ENCODE results near the gene PROM1.

Gene PROM1

DNA sequence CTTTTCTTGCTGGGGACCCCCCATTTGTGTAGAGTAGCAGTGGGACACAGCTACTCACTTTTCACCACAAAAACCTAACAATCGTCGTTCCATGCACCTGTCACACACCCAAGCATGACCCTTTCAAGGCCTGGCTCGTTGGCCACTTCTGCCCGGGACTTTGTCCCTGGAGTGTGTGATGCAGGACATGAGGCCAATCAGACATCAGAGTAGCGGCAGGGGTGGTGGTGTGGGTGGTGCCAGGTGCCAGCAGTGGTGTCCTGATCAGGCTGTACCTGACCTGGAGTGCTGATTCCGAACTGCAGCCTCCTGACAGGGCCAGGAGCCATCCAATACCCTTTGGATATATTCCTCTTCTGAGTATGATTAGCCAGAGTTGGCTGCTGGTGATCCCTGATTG lies 23.1 kb upstream of the PROM1 start:
- DNase-seq: no peak

DNA sequence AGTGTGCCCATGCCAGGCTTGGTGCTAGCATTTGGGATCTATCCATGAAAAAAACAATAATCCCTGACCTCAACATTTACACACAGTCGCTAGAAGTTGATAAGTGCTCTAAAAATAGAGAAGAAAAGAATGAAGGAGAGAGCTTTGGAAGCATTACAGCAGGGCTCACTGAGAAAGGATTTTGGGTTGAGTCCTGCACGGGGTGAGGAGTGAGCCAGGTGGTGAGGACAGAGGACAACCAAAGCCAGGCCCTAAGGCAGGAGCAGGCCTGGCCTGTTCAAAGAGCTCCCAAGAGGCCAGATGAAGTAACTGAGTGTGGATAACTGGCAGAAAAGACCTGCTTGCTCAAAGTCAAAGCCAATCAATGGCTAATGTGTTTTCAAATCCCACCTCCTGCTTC lies 20.7 kb upstream of the PROM1 start:
- no peak for DNase-seq

DNA sequence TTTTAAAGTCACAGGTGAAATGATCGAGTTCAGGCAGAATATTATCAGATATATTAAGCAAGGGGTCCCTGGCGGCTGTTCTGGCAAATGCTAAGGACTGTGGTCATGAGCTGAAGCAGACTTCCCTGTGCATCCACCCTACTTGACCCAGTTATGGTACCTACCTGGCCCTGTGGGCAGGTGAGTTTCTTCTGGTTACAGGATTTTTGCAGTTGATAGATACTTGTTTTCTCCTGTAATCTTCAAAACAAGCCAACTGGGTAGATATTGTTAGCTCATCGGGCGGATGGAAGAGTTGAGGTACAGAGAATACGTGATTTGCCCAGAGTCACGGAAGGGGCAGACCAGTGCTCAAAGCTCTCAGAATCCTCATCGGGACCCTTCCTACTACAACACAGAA lies 18.5 kb upstream of the PROM1 start:
- DNase-seq: no peak

DNA sequence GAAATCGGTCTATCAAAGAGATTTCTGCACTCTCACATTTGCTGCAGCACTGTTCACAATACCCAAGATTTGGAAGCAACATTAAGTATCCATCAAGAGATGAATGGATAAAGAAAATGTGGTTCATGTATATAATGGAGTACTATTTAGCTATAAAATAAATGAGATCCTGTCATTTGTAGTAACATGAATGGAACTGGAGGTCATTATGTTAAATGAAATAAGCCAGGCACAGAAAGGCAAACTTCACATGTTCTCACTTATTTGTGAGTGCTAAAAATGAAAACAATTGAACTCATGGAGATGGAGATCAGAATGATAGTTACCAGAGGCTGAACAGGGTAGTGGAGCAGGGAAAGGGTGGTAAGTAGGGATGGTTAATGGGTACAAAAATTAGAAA lies 17.0 kb upstream of the PROM1 start:
- no peak for DNase-seq

DNA sequence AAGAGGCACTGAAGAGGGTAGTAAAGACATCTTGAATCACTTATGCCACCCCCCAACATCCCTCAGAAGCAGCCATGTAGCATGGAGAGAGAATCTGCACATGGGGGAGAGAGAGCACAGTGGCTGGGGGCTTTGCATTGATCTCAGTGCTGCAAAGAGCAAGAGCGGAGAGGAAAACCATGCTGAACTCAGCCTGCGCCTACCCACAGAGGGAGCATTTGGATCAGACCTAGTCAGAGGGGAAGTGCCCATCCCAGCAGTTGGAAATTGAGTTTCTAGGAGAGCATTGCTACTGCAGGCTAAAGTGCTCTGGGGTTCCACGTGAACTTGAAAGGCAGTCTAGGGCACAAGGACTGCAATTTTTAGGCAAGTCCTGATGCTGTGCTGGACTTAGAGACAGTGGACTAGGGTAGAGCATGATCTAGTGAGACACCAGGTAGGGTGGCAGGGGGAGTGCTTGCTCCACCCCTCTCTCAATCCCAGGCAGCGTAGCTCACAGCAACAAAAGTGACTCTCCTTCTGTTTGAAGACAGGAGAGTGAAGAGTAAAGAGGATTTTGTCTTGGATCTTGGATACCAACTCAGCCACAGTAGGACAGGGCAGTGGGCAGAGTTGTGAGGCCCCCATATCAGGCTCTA lies 9.0 kb upstream of the PROM1 start:
- DNase-seq: no peak

DNA sequence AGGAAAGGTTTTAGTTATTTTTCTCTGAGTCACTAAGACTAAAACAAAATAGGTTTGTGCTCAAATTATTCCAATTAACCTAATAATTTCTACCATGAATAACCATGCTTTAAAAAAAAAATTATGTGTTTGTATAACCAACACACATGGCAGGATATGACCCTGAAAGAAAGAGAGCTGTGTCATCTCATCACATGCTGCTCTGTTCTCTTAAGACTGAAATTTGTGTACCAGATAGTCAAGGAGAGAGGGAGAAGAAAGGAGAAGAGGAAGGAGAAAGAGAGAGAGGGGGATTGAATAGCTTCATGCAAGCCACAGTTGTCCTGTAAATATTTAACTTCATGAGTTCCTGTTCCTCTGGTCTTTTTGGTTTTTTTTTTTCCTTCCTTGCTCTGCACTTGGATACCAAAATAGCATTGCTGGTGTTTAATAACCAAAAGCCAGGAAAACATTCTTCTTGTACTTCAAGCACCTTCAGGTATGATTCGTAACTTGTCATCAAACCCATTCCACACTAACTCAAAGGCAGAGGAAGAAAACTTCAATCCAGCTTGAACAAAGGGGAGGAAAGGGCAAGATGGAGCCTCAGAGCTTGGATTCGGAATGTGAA lies 6.4 kb upstream of the PROM1 start:
- DNase-seq: no peak

DNA sequence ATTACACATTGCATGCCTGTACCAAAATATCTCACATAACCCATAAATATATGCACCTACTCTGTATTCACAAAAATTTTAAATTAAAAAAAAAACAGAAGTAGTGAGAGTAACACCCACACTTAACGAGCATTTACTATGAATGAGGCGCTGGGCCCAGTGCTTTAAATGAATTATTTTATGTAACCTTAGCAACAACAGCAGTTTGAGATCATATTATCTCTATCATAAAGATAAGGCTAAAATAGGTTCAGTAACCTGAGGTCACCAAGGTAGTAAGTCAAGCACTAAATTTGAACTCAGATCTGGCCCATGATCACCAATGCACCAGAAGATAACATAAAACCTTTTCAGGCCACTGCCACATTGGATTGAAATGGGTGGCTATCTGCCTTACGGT lies 5.3 kb upstream of the PROM1 start:
- DNase-seq: no peak

DNA sequence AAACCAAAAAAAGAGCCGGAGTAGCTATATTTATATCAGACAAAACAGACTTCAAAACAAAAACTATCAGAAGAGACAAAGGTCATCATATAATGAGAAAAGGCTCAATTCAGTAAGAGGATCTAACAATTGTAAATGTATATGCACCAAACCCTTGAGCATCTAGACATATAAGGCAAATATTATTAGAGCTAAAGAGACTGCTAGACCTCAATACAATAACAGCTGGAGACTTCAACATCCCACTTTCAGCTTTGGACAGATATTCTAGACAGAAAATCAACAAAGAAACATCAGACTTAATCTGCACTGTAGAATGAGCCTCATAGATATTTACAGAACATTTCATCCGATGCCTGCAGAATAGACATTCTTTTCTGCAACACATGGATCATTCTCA lies 4.8 kb upstream of the PROM1 start:
- no peak for DNase-seq

DNA sequence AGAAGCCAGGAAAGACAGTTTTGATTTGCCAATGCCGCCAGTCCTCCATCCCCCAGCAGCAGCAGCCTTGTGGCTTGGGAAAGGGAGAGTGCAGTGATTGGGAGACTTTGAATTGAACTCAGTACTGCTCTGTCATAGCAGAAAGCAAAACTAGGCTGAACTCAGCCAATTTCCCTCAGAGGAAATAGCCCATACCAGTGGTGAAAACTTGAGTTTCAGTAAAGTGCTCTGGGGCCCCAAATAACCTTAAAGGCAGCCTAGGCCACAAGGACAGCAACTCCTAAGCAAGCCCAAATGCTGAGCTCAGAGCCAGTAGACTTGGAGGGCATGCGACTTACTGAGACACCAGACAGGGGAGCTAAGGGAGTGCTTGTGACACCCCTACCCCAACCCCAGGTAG lies 2.0 kb upstream of the PROM1 start:
- DNase-seq: no peak

DNA sequence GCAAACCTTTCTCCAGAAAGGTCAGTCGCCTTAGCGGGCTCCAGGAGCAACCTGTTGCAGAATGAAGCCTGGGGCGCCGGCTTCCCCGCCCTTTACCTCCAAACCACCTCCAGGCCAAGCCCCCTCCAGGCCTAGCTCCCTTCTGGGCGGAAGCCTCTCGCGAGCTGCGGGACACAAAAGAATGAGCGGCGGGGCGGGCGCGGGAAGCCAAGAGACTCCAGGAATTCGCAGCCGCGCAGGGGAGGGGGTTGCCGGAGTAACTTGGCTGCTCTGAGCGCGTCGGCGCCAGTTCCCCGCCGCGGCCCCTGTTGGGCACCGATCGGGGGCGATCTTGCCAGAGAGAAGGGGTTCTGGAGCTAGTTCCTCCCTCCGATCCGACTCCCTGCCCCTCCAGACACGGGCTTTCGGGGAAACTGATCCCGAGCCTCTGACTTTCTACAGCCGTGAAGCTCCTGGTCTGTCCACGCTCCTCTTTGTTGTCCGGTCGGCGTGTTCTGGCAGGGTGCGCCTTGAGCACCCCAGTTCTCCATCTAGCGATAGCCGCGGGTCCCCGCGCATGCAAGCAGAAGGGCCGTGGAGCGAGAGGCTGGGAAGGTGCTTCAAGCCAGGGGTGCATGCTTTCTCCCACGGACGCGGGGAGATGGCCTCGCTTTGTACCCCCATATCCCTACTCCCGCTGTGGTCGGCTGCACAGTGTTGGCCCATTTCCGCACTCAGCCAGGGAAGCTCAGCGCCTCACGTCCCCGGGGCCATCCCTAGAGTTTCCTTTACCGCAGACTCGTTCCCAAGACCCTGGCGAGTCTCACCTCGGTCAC lies 1.2 kb downstream of the PROM1 start:
- DNase-seq: peak; percentile 24

DNA sequence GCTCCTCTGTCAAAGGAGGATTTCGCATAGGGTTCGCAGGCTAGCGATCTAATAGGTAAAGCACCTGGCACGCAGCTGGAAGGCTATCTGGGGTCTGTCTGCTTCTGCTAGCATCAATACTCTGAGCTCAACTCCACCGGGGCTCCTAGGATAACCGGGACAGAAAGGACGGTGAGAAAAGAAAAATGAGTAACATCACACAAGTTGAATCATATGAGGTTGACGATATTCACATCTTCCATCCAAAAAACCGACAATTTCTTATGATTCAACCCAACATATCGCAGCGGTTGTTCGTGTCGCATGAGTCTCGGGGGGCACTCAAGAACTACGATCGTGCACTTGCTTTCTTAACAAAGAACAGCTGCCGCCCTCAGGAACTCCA lies 1.8 kb downstream of the PROM1 start:
- DNase-seq: no peak

DNA sequence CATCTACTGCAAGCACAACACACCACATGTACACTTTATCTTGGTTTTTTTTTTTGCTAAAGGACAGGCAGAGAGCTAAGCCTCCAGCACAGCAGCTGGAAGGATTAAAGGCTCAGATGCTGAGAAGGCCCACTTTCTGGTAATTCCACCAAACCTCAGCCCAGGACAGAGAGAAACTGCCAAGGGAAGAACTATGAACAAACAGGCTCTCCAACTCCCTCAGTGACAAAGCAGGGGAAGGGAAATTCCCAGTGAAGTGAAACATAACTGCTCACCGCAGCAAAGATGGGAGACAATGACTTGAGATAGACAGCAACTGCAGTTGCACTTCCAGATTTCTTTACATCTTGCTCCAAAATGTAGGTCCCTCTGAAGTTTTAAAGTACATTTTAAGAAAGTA lies 4.8 kb downstream of the PROM1 start:
- DNase-seq: no peak

DNA sequence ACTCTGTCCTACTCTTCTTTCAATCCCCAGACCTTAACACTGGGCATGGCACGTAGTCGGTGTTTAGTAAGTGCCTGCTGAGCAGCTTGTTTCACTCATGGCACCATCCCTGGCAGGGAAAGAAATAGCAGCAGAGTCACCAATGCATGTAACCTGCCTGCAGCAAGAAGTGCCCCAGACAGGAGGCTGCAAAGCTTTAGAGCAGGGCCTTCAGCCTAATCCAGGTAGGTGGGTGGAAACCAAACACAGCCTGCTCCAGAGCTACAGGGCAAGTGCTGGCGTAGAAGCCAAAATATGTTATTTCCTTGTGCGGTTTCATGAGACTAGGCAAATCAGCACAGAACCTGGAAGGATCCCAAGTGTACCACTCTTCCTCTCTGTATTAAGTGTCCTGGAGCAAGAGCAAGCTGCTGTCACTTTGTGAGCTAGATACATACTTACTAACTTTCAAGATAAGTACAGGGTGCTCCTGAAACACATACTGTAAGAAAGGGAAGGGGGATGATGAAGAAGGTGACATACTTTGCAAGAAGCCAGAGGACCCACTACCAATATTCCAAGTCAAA lies 5.5 kb downstream of the PROM1 start:
- DNase-seq: no peak

DNA sequence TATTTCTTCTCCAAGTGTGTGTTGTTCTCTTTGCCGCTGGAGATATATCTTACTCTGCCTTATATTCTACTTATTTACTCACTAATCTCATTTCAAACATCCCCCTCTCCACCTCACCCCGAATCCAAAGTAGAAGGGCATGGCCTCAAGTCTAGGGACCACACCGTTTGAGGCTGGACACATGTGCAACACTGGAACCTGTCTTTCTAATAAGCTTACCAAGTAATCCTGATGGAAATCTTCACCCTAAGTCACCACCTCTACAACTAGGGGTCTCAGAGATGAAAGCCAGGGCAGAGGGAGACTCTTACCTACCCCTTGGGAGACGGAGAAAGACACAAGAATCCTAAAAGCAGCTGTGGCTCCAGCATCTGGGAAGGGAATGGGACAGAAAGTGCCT lies 6.0 kb downstream of the PROM1 start:
- DNase-seq: no peak

DNA sequence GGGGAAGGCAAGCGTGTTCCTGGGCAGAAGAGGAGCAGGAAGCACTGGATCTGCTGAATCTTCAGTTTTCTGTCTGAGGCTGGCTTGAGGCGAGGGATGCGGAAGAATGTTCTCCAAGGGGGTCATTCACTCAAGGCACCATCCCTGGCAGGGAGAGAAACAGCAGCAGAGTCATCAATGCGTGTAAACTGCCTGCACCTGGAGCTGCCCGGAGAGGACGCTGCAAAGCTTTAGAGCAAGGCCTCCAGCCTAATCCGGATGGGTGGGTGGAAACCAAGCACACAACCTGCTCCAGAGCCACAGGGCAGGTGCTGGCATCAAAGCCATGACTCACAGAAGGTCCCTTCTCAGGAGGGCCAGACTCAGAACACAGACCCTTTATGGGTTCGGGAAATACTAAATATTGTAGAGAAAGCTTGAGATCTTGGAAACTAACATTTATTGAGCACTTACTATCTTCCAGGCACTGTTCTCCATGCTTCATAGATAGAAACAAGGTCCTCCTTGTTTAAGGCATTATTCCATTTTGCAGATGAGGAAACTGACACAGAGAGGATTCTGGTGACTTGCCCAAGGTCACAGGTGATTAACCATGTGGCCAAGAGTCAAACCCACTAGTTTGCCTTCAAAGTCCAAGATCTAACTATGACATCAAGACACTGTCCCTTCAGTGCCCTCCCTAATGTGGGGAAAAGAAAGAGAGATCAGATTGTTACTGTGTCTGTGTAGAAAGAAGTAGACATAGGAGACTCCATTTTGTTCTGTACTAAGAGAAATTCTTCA lies 7.7 kb downstream of the PROM1 start:
- DNase-seq: no peak

DNA sequence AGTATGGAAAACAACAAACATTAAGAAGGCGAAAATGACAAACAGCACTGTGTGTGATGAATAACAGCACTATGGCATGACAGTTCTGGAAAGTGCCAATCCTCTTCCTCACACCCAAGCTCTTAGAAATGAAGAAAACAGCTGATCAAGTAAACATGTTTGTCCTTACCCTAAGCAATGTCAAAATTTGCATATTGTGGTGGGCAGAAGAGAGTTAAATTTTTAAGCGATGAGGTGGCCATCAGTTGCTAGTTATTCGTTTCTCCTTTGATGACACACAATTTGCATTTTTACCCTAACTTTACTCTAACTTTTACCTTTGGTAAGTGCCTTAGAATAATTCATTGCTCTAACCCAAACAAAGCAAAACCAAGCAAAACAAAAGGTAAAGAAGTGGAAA lies 8.8 kb downstream of the PROM1 start:
- no peak for DNase-seq

DNA sequence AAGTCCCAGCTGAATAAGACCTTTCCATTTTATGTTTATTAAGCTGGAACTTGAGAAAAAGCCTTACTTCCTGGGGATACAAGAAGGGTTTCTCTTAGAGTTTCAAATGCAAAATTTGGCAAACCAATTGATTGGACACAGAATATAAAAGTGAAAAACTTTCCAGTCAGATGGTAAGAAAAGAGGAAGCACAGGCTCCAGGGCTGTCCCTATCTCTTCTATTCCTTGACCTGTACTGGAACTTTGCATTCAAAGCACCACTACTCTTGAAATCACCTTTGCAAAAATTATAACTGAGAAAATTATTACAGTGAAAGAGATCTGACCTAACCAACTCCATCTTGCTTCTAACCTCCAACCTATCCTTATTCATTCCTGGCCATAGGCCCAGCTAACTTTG lies 11.7 kb downstream of the PROM1 start:
- no peak for DNase-seq

DNA sequence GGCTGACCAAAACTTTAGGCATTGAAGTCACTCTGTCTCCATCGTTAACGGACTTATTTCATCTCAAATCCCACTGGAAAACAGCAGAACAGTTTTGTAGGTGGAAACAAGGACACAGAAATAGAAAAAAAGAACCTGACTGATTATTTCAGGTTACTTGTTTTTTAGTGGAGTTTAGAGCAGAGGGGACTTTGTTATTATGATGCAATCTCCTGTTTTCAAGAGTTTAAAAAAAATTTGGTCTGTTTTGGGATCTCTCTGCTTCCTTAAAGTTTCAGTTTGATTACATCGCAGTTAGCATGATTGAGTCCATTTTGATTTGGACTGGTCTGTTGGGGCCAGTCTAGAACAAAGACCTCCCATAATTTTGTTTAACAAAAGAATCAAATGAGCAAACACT lies 13.6 kb downstream of the PROM1 start:
- DNase-seq: no peak

DNA sequence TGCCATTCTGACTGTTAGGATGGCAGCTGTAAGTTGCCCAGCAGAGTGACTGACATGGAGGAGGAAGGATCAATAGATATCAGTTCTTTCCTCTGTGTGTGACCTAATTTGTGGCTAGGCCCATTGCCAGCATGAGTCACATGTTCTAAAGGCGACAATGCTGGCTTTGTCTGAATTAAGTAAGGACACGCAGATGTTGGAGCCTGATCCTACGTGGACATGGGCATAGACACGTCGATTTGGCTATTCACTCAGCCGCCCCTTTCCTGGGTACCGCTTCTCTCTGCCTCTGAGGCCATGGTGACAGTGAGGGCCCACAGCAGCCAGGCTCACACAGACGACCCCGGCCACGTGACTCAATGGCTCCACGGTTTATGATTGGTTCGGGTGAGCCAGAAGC lies 16.3 kb downstream of the PROM1 start:
- no peak for DNase-seq

DNA sequence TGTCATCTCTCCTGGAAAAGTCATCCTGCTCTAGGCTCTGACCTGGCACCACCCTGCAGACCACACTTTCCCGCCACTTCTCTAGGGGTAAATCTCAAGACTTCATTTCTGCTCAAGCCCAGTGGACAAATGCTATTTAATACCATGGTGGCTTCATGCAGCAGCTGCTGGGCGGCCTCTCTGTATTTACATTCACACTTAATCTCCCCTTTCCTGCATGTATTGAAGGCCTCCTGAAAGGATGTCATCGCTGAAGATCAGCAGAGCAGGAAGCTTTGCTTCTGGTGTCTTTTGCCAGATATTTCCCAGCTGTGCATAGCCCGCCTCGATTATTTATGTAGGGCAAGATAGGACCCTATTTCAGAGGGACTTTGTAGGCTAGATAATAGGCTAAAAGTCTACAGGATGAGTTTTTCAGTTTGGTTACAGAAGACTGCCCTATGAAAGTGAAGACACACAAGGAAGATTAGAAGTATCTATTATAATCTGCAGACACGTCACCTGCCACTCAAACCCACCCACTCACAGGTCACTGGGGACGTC lies 17.2 kb downstream of the PROM1 start:
- DNase-seq: no peak

DNA sequence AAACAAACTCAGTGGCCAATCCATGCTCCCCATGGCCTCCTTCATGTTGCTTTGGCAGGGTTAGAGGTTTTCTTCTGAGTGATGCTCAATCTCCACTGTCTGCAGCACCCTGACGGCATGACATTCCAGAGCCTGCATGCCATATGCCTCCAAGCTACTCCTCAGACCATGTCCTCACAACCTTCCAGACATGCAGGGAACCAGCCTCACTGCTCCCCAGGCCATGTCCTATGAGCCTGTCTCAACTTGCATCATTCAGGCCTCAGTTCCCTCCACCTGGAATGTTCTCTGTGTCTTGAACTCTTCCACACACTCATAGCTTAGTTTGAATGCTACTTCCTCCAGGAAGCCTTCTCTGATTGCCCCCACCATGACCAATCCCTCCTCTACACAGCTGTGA lies 18.8 kb downstream of the PROM1 start:
- no peak for DNase-seq

DNA sequence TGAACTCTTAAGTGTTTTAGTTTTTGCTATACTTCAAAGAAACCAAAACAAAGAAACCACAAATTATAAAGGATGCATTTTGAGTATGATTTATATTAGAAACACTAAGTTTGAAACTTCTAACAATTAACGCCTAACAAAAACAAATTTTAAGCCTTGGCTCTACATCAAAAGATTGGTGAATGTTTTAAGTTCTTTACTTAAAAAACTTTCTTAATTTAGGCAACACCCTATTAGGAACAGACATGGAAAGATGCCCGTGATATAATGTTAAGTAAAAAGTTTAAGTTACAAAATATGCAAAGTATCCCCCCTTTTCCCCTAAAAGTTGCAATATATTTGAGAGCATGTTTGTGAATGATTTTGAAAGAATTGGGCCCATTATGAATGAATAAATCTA lies 21.2 kb downstream of the PROM1 start:
- no peak for DNase-seq
